Stimulated activated CD4-positive, alpha-beta T cell treated with anti-CD3 and anti-CD28 coated beads, Interleukin-4, amount 100 ng/mL, for 4 hours (primary cell): ENCODE measurements around the gene ARMC9.
"Not testable (repeated sequence)": the region's sequence is repeated elsewhere in the genome, so short reads cannot be mapped to it uniquely, and the experiment has no call there.

ENCODE experiments used
- DNase-seq, 2 experiments: peaks; one replicate each; pipeline ENCODE4 v3.0.0-alpha.2; 2020

Gene ARMC9

GRCh38 chr2:231369580-231370428 is 171.4 kb downstream of the ARMC9 start:
- DNase-seq = no peak

- no peak for DNase-seq
Observed at GRCh38 chr2:231370429-231370748, 172.0 kb downstream of the ARMC9 start.

- DNase-seq = no peak
Observed at GRCh38 chr2:231370749-231371429, 172.5 kb downstream of the ARMC9 start.

- DNase-seq = no peak
Observed at GRCh38 chr2:231371430-231372054, 173.1 kb downstream of the ARMC9 start.

GRCh38 chr2:231372326-231372725 is 173.9 kb downstream of the ARMC9 start:
- no peak for DNase-seq

GRCh38 chr2:231373184-231373583 is 174.8 kb downstream of the ARMC9 start:
- DNase-seq = no peak

GRCh38 chr2:231373786-231374349 is 175.4 kb downstream of the ARMC9 start:
- no peak for DNase-seq

- no peak for DNase-seq
Observed at GRCh38 chr2:231374771-231375170, 176.3 kb downstream of the ARMC9 start.

GRCh38 chr2:231375994-231376615 is 177.7 kb downstream of the ARMC9 start:
- DNase-seq = not testable (repeated sequence)

- no peak for DNase-seq
Observed at GRCh38 chr2:231376857-231377256, 178.4 kb downstream of the ARMC9 start.

- no peak for DNase-seq
Observed at GRCh38 chr2:231378026-231378722, 179.7 kb downstream of the ARMC9 start.

GRCh38 chr2:231379266-231380215 is 181.1 kb downstream of the ARMC9 start:
- no peak for DNase-seq

- DNase-seq = no peak
Observed at GRCh38 chr2:231380307-231380706, 181.9 kb downstream of the ARMC9 start.

- no peak for DNase-seq
Observed at GRCh38 chr2:231380991-231381847, 182.8 kb downstream of the ARMC9 start.

- no peak for DNase-seq
Observed at GRCh38 chr2:231382116-231382515, 183.7 kb downstream of the ARMC9 start.

- DNase-seq = no peak
Observed at GRCh38 chr2:231383416-231384108, 185.1 kb downstream of the ARMC9 start.

GRCh38 chr2:231384109-231384435 is 185.6 kb downstream of the ARMC9 start:
- DNase-seq = no peak

- no peak for DNase-seq
Observed at GRCh38 chr2:231384970-231385369, 186.5 kb downstream of the ARMC9 start.

- no peak for DNase-seq
Observed at GRCh38 chr2:231385429-231385828, 187.0 kb downstream of the ARMC9 start.

- no peak for DNase-seq
Observed at GRCh38 chr2:231386446-231386845, 188.0 kb downstream of the ARMC9 start.
